ENCODE results near the gene ANK2.
"Not testable (repeated sequence)": the region's sequence is repeated elsewhere in the genome, so short reads cannot be mapped to it uniquely, and the experiment has no call there.

The ANK2 gene

DNA sequence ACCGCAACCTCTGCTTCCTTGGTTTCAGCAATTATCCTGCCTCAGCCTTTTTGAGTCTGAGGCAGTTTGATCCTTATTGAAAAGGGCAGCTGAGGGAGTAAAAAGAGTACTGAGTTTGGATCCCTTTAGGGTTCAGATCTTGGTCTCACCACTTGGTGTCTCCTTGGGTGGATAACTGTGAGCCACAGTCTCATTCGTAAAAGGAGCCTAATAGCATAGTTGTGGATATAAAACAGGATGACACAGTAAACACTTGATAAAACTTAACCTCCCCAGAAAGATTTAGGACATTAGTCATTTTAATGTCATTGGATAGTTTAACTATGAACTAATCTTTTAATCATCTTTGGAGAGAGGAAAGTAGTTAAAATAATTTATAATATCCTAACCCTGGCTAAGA lies 173.0 kb downstream of the ANK2 start:
- no peak overlapping the region for H3K27ac ChIP-seq (ENCODE audit: insufficient read depth, low read depth, low read length, poor library complexity, severe bottlenecking)
- H3K27me3 ChIP-seq (ENCODE audit: control insufficient read depth, insufficient read depth, low read length, poor library complexity, severe bottlenecking), result no peaks in the 10 kb centered on the region
- 94 to 98% methylated on average over 2 of the region's 2 CpGs for WGBS, 2 experiments
- H3K4me1 ChIP-seq (ENCODE audit: control insufficient read depth, insufficient read depth, low read length), result no peaks in the 10 kb centered on the region
- no peaks in the 10 kb centered on the region for H3K36me3 ChIP-seq (ENCODE audit: control insufficient read depth, insufficient read depth, low read length)
- no peaks in the 10 kb centered on the region for H3K9me3 ChIP-seq (ENCODE audit: control insufficient read depth, low read length)
- no peak overlapping the region for H3K4me3 ChIP-seq (ENCODE audit: insufficient read depth, low read depth, low read length)

DNA sequence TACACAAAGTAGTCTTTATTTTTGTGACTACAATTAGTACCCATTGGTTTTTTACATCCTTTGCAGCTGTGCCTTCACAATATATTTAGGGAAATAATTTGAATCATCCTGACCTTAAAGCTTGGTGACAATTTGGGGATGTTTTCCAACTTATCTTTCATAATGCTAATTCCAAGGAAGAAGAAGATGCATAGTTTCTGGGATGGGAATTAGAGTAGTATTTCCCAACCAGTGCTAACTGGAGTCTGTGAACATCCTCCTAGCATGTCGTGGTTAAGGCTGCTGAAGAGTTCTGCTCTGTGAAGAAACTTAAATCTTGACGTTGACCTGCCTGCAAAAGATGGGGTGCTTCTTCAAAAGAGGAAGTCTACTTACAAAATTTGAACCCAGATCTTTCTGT lies 173.5 kb downstream of the ANK2 start:
- Histone ChIP-seq H3K9me3 (ENCODE audit: control insufficient read depth, low read length) (no peaks in the 10 kb centered on the region), H3K4me3 (ENCODE audit: insufficient read depth, low read depth, low read length) (no peak overlapping the region), H3K4me1 (ENCODE audit: control insufficient read depth, insufficient read depth, low read length) (no peaks in the 10 kb centered on the region), H3K36me3 (ENCODE audit: control insufficient read depth, insufficient read depth, low read length) (no peaks in the 10 kb centered on the region), H3K27me3 (ENCODE audit: control insufficient read depth, insufficient read depth, low read length, poor library complexity, severe bottlenecking) (no peaks in the 10 kb centered on the region), H3K27ac (ENCODE audit: insufficient read depth, low read depth, low read length, poor library complexity, severe bottlenecking) (no peak overlapping the region)
- WGBS, 2 experiments, result 95 to 98% methylated on average over 2 of the region's 2 CpGs

DNA sequence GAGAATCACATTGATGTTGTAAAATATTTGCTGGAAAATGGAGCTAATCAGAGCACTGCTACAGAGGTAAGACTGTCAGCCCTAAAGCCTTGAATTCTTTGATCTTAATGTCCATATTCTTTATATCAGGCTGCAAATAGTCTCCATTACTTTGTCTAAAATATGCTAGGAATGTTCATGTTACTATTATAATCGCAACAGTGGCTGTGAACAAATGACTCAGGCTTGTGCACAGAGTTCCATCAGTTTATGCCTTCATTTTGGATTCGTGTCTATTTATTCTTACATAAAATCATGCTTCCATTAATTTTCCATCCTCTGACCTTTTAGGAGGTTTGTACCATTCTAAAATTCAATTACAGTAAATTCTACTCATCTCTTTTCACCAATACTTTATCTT lies 182.7 kb downstream of the ANK2 start:
- Histone ChIP-seq H3K4me1 (ENCODE audit: control insufficient read depth, insufficient read depth, low read length) (no peaks in the 10 kb centered on the region), H3K27ac (ENCODE audit: insufficient read depth, low read depth, low read length, poor library complexity, severe bottlenecking) (no peak overlapping the region), H3K36me3 (ENCODE audit: control insufficient read depth, insufficient read depth, low read length) (no peaks in the 10 kb centered on the region), H3K4me3 (ENCODE audit: insufficient read depth, low read depth, low read length) (no peak overlapping the region), H3K9me3 (ENCODE audit: control insufficient read depth, low read length) (no peaks in the 10 kb centered on the region), H3K27me3 (ENCODE audit: control insufficient read depth, insufficient read depth, low read length, poor library complexity, severe bottlenecking) (no peaks in the 10 kb centered on the region)
- WGBS, 2 experiments, result 85 to 97% methylated on average over 2 of the region's 2 CpGs

DNA sequence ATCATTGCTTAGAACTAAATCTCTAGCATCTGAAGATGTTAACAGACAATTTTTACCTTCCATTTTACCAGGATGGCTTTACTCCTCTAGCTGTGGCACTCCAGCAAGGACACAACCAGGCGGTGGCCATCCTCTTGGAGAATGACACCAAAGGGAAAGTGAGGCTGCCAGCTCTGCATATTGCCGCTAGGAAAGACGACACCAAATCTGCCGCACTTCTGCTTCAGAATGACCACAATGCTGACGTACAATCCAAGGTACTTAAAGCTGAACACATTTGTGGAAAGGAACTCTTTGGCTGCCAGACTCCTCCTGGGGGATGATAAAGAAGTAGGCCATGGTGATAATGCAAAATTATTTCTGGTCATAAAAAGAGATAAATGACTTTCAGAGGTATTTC lies 187.5 kb downstream of the ANK2 start:
- Histone ChIP-seq H3K4me3 (ENCODE audit: insufficient read depth, low read depth, low read length) (no peak overlapping the region), H3K4me1 (ENCODE audit: control insufficient read depth, insufficient read depth, low read length) (no peaks in the 10 kb centered on the region)
- WGBS, 2 experiments, result 95 to 100% methylated on average over 5 of the region's 5 CpGs

DNA sequence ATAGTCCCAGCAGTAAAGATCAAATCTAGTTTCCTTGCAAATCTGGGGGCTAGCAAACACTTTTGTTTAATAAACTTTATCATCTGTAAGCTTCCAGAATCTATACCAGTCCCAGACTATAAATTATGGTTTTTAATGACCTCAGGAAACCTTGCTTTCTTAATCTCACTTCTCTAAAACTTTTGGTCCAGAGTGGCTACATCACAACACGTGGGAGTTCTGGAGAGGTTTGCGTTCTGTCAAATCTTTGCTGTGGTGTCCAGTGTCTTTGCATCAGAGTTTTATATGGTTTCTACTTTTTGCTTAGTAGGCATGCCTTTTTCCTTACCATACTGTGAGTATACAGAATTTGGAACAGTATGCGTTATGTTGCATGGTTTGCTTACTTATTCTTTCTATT lies 193.9 kb downstream of the ANK2 start:
- Histone ChIP-seq H3K36me3 (ENCODE audit: control insufficient read depth, insufficient read depth, low read length) (no peaks in the 10 kb centered on the region), H3K4me3 (ENCODE audit: insufficient read depth, low read depth, low read length) (no peak overlapping the region), H3K27me3 (ENCODE audit: control insufficient read depth, insufficient read depth, low read length, poor library complexity, severe bottlenecking) (no peaks in the 10 kb centered on the region), H3K27ac (ENCODE audit: insufficient read depth, low read depth, low read length, poor library complexity, severe bottlenecking) (no peak overlapping the region), H3K4me1 (ENCODE audit: control insufficient read depth, insufficient read depth, low read length) (no peaks in the 10 kb centered on the region), H3K9me3 (ENCODE audit: control insufficient read depth, low read length) (no peaks in the 10 kb centered on the region)
- WGBS, 2 experiments, result 82 to 90% methylated on average over 2 of the region's 3 CpGs

More for the DNA sequence above, 187.5 kb downstream of the ANK2 start:
- Histone ChIP-seq H3K27ac (ENCODE audit: insufficient read depth, low read depth, low read length, poor library complexity, severe bottlenecking) (no peak overlapping the region), H3K27me3 (ENCODE audit: control insufficient read depth, insufficient read depth, low read length, poor library complexity, severe bottlenecking) (no peaks in the 10 kb centered on the region), H3K36me3 (ENCODE audit: control insufficient read depth, insufficient read depth, low read length) (no peaks in the 10 kb centered on the region), H3K9me3 (ENCODE audit: control insufficient read depth, low read length) (no peaks in the 10 kb centered on the region)

DNA sequence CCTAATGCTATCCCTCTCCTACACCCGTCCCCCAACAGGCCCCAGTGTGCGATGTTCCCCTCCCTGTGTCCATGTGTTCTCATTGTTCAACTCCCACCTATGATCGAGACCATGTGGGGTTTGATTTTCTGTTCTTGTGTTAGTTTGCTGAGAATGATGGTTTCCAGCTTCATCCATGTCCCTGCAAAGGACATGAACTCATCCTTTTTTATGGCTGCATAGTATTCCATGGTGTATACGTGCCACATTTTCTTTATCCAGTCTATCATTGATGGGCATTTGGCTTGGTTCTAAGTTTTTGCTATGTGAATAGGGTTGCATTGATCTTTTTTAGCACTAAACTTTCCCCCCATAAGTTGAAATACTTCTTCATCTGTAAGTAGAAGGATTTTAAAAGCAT lies 195.3 kb downstream of the ANK2 start:
- WGBS, 2 experiments, result 81 to 100% methylated on average over 2 to 3 of the region's 4 CpGs
- H3K9me3 ChIP-seq (ENCODE audit: control insufficient read depth, low read length); H3K4me1 ChIP-seq (ENCODE audit: control insufficient read depth, insufficient read depth, low read length); H3K27me3 ChIP-seq (ENCODE audit: control insufficient read depth, insufficient read depth, low read length, poor library complexity, severe bottlenecking); H3K27ac ChIP-seq (ENCODE audit: insufficient read depth, low read depth, low read length, poor library complexity, severe bottlenecking); H3K36me3 ChIP-seq (ENCODE audit: control insufficient read depth, insufficient read depth, low read length); H3K4me3 ChIP-seq (ENCODE audit: insufficient read depth, low read depth, low read length): not testable (repeated sequence)

DNA sequence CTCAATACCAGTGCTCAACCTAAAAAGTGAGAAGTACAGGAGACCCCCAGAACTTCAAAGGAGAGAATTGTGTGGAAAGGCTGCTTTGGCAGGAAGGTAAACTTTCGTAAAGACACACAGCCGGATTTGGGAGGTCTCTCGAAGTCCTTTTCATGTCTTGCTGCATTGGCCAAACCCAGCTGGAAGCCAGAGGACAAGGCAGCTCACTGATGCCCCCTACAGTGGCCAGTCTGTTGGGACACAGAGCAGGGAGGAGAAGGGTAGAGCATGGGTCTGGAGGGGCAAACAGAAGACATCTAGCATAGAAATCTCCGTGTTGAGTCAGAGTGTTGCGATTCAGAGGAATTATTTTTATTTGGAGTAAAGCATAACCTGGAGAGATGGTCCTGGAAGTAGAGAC lies 198.9 kb downstream of the ANK2 start:
- H3K36me3 ChIP-seq (ENCODE audit: control insufficient read depth, insufficient read depth, low read length), result no peaks in the 10 kb centered on the region
- no peaks in the 10 kb centered on the region for H3K9me3 ChIP-seq (ENCODE audit: control insufficient read depth, low read length)
- WGBS, 2 experiments, result 78 to 90% methylated on average over 5 of the region's 5 CpGs
- H3K4me1 ChIP-seq (ENCODE audit: control insufficient read depth, insufficient read depth, low read length), result no peaks in the 10 kb centered on the region
- H3K4me3 ChIP-seq (ENCODE audit: insufficient read depth, low read depth, low read length), result no peak overlapping the region
- no peak overlapping the region for H3K27ac ChIP-seq (ENCODE audit: insufficient read depth, low read depth, low read length, poor library complexity, severe bottlenecking)
- no peaks in the 10 kb centered on the region for H3K27me3 ChIP-seq (ENCODE audit: control insufficient read depth, insufficient read depth, low read length, poor library complexity, severe bottlenecking)

DNA sequence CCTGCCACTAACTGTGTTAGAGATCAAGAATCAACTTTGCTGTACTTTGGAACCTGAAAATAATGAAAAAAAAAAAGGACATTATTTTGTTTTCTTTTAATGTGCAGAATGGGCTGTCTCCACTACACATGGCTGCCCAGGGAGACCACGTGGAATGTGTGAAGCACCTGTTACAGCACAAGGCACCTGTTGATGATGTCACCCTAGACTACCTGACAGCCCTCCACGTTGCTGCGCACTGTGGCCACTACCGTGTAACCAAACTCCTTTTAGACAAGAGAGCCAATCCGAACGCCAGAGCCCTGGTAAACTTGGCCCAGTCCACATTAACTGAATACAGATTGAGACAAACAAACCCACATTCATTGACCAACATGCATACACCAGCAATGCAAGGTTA lies 206.2 kb downstream of the ANK2 start:
- WGBS, 2 experiments, result 93 to 97% methylated on average over 6 of the region's 6 CpGs
- Histone ChIP-seq H3K9me3 (ENCODE audit: control insufficient read depth, low read length) (no peaks in the 10 kb centered on the region), H3K4me3 (ENCODE audit: insufficient read depth, low read depth, low read length) (no peak overlapping the region), H3K36me3 (ENCODE audit: control insufficient read depth, insufficient read depth, low read length) (peaks cover 13% of the 10 kb centered on the region), H3K27ac (ENCODE audit: insufficient read depth, low read depth, low read length, poor library complexity, severe bottlenecking) (no peak overlapping the region), H3K4me1 (ENCODE audit: control insufficient read depth, insufficient read depth, low read length) (no peaks in the 10 kb centered on the region), H3K27me3 (ENCODE audit: control insufficient read depth, insufficient read depth, low read length, poor library complexity, severe bottlenecking) (no peaks in the 10 kb centered on the region)

DNA sequence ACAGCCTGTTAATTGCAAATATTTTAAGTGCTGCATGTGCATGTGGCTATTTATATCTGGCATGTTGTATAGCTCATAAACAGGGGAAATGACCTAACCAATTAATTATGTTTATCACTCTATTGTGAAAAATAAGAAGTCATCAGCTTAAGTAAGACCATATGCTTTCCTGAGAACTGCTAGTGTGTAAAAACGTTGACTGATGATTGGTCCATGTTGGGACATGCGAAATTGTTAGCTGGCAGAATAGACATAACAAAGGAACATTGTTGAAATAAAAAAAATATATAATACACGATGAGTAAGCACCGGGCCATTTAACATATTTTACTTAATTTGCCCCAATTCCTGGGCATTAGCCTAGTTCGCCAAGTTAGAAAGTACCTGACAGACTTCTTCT lies 207.5 kb downstream of the ANK2 start:
- H3K9me3 ChIP-seq (ENCODE audit: control insufficient read depth, low read length), result no peaks in the 10 kb centered on the region
- H3K36me3 ChIP-seq (ENCODE audit: control insufficient read depth, insufficient read depth, low read length), result peaks cover 13% of the 10 kb centered on the region
- H3K4me3 ChIP-seq (ENCODE audit: insufficient read depth, low read depth, low read length), result no peak overlapping the region
- WGBS, 2 experiments, result 94% methylated on average over 5 of the region's 5 CpGs
- no peaks in the 10 kb centered on the region for H3K4me1 ChIP-seq (ENCODE audit: control insufficient read depth, insufficient read depth, low read length)
- H3K27me3 ChIP-seq (ENCODE audit: control insufficient read depth, insufficient read depth, low read length, poor library complexity, severe bottlenecking), result no peaks in the 10 kb centered on the region
- H3K27ac ChIP-seq (ENCODE audit: insufficient read depth, low read depth, low read length, poor library complexity, severe bottlenecking), result no peak overlapping the region

DNA sequence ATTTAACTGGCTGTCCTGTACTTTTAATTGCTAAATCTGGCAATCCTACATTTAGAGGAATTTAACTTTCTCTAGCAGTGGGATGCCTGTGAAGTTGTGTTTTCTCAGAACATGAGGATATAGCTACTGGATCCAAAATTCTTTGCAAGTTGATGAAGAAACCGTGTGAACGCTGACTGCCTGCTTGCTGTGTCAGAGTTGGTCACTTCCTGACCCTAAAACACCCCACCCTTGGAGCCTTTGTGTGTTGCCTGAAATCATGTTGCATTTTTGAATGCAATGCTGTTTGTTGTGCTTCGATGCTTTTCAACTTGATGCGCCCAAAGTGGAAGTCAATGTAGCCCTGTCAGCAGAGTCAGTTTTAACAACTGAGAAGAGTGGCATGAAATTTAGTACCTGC lies 211.2 kb downstream of the ANK2 start:
- no peak overlapping the region for H3K4me3 ChIP-seq (ENCODE audit: insufficient read depth, low read depth, low read length)
- no peaks in the 10 kb centered on the region for H3K27me3 ChIP-seq (ENCODE audit: control insufficient read depth, insufficient read depth, low read length, poor library complexity, severe bottlenecking)
- H3K4me1 ChIP-seq (ENCODE audit: control insufficient read depth, insufficient read depth, low read length), result no peaks in the 10 kb centered on the region
- H3K9me3 ChIP-seq (ENCODE audit: control insufficient read depth, low read length), result no peaks in the 10 kb centered on the region
- H3K36me3 ChIP-seq (ENCODE audit: control insufficient read depth, insufficient read depth, low read length), result peaks cover 13% of the 10 kb centered on the region
- H3K27ac ChIP-seq (ENCODE audit: insufficient read depth, low read depth, low read length, poor library complexity, severe bottlenecking), result no peak overlapping the region
- WGBS, 2 experiments, result 87 to 91% methylated on average over 4 of the region's 4 CpGs

DNA sequence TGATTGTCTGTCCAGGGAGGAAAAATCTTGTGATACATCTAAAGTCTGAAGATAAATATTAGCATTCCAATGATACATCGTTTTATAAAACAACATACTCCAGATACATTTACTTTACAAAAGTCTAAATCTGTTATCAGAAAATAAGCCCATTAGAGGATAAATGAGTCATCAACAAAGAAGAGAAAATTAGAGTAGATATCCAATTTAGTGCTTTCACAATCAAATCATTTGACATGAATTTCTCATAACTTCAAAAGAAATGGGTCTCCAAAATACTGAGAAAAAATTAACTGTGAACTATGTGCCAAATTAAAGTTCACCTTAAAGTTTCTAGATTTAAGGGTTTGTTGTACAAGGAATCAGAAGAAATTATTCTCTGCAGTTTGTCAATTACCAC lies 213.8 kb downstream of the ANK2 start:
- H3K27me3 ChIP-seq (ENCODE audit: control insufficient read depth, insufficient read depth, low read length, poor library complexity, severe bottlenecking), result no peaks in the 10 kb centered on the region
- WGBS, 2 experiments, result no CpG with 5 or more reads among the region's 1 CpG
- no peak overlapping the region for H3K4me3 ChIP-seq (ENCODE audit: insufficient read depth, low read depth, low read length)
- no peaks in the 10 kb centered on the region for H3K9me3 ChIP-seq (ENCODE audit: control insufficient read depth, low read length)
- no peaks in the 10 kb centered on the region for H3K36me3 ChIP-seq (ENCODE audit: control insufficient read depth, insufficient read depth, low read length)
- no peaks in the 10 kb centered on the region for H3K4me1 ChIP-seq (ENCODE audit: control insufficient read depth, insufficient read depth, low read length)
- no peak overlapping the region for H3K27ac ChIP-seq (ENCODE audit: insufficient read depth, low read depth, low read length, poor library complexity, severe bottlenecking)

Data from ectodermal cell (in vitro differentiated cells).